Urinary bladder (tissue), 4 donors: ENCODE data around the gene WDFY4. TPM values are rescaled to one million over a fixed set of nuclear protein-coding genes. Genes with fewer than 3 reads are reported as not detected.

Source experiments
- DNase-seq: peaks from one replicate; pipeline ENCODE4 v3.0.0-alpha.2; 2015; ENCODE audit errors: extremely low spot score
- H3K27ac ChIP-seq: one replicate; pipeline ENCODE4 v1.5.1; 2013; ENCODE audit warnings: low read depth, mild to moderate bottlenecking, moderate library complexity
- H3K36me3 ChIP-seq: one replicate; pipeline ENCODE4 v1.6.1; 2013; ENCODE audit warnings: mild to moderate bottlenecking, moderate library complexity; ENCODE audit not compliant: insufficient read depth
- H3K4me1 ChIP-seq: one replicate; pipeline ENCODE4 v1.6.1; 2013; ENCODE audit warnings: mild to moderate bottlenecking, moderate library complexity; ENCODE audit not compliant: insufficient read depth
- H3K4me3 ChIP-seq: one replicate; pipeline ENCODE4 v1.5.1; 2013; ENCODE audit warnings: low read depth, low read length
- WGBS: extraction: QIAGEN DNeasy Blood & Tissue Kit; methylation state at CpG from one replicate; pipeline ENCODE4 v1.1.7; 2013; 5-methylcytosine and 5-hydroxymethylcytosine counted together
- polyA plus RNA-seq: library from polyadenylated mRNA; stranded (reverse); fragments of 200-250 nt; gene quantifications from one replicate; pipeline ENCODE4 v1.2.3, GENCODE V29; 2013
- total RNA-seq: library from RNA; depleted of rRNA; stranded (reverse); fragments of >200 nt; gene quantifications from one replicate; pipeline ENCODE4 v1.2.3, GENCODE V29; 2014
- donor health status: healthy with polysubstance abuse.
- donor health status: healthy.

The WDFY4 gene
- total and polyA plus RNA-seq, 2 donors = 2.0 to 4.9 TPM

- 93% methylated on average over 6 of the region's 6 CpGs for WGBS
- no peak overlapping the region for H3K4me3 ChIP-seq
- DNase-seq = no peak
These were observed 77.7 kb downstream of the WDFY4 start for GRCh38 chr10:48762064-48763042.

DNA sequence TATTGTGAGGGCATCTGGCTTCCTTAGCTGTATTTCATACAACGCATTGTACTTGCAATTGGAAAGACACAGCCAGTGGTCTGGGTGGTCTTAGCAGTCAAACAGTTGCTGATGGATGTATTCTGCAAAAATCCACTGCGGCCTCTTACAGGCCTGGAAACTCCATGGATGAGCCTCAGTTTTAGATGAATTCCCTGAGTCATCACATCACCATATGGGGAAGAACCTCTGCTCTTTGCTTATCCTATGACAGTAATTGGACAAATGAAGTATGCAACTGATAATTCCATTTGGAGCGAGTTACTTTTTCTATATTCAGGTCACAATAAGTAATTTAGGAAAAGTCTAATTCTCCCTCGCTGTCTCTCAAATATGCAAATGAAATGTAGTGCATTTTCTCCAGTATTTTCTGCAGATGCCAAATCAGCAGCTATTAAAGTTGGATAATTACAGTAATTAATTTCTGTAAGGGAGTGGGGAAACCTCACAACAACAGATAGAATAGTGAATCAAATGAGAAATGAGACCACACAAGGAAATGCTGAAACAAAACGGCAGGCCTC is 78.8 kb downstream of the WDFY4 start:
- no peak for DNase-seq
- Histone ChIP-seq H3K4me3 (no peak overlapping the region), H3K27ac (no peak overlapping the region), H3K36me3 (no peaks in the 10 kb centered on the region), H3K4me1 (no peaks in the 10 kb centered on the region)
- WGBS = 88% methylated on average over 5 of the region's 5 CpGs

More at GRCh38 chr10:48762064-48763042, 77.7 kb downstream of the WDFY4 start:
- H3K4me1 ChIP-seq = no peaks in the 10 kb centered on the region
- H3K27ac ChIP-seq = no peak overlapping the region
- no peaks in the 10 kb centered on the region for H3K36me3 ChIP-seq

DNA sequence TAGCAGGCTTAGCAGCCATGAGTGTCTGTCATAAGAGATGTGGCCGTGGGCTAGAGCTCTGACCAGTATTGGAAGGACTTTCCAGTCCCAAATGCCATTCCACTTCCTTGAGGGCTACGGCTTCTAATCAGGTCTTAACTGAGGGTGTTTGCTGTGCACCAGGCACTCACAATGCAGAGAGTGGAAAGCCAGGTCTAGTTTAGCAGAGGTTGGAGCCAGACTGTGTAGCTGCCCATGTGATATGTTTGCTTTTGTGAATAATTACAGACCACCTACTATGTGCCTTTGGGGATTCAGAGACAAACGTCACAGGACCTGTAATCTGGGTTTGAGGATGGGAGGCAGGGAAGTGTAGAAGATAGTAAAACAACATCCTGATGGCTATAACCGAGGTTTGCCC is 79.8 kb downstream of the WDFY4 start:
- WGBS = 84% methylated on average over 4 of the region's 4 CpGs

GRCh38 chr10:48765039-48765438 is 80.4 kb downstream of the WDFY4 start:
- 80% methylated on average over 1 of the region's 1 CpG for WGBS
- DNase-seq = no peak
- Histone ChIP-seq H3K27ac (no peak overlapping the region), H3K4me1 (no peaks in the 10 kb centered on the region), H3K4me3 (no peak overlapping the region), H3K36me3 (no peaks in the 10 kb centered on the region)

More for the DNA sequence above, 79.8 kb downstream of the WDFY4 start:
- H3K36me3 ChIP-seq = no peaks in the 10 kb centered on the region
- DNase-seq = no peak
- H3K27ac ChIP-seq = no peak overlapping the region
- no peaks in the 10 kb centered on the region for H3K4me1 ChIP-seq
- H3K4me3 ChIP-seq = no peak overlapping the region

GRCh38 chr10:48765527-48765926 is 80.9 kb downstream of the WDFY4 start:
- no peaks in the 10 kb centered on the region for H3K36me3 ChIP-seq

GRCh38 chr10:48767373-48768143 is 82.9 kb downstream of the WDFY4 start:
- no peak for DNase-seq
- H3K4me3 ChIP-seq = no peak overlapping the region
- H3K27ac ChIP-seq = no peak overlapping the region
- WGBS = 84% methylated on average over 4 of the region's 4 CpGs
- H3K36me3 ChIP-seq = no peaks in the 10 kb centered on the region
- no peaks in the 10 kb centered on the region for H3K4me1 ChIP-seq

More at GRCh38 chr10:48765527-48765926, 80.9 kb downstream of the WDFY4 start:
- Histone ChIP-seq H3K27ac (no peak overlapping the region), H3K4me1 (no peaks in the 10 kb centered on the region), H3K4me3 (no peak overlapping the region)
- WGBS = 77% methylated on average over 4 of the region's 4 CpGs
- DNase-seq = no peak

GRCh38 chr10:48768144-48768766 is 83.6 kb downstream of the WDFY4 start:
- 87% methylated on average over 14 of the region's 14 CpGs for WGBS

DNA sequence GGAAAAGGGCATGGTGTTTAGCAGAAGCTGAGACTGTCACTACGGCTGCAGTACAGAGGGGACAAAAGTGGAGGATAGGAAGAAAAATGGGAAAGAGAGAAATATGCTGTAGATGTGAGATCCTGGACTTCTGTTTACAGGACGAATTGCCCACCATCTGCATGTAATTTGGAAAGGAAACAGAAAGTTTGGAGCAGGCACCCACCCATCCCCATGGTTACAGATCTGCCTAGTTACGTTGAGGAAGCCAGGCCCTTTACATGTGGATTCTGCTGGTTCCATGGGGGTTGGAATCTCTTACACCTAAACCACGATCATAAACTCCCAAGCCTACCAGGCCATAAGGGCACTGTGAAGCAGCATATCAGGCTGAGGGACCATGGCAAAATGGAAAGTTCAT is 84.3 kb downstream of the WDFY4 start:
- Histone ChIP-seq H3K4me1 (no peaks in the 10 kb centered on the region), H3K4me3 (no peak overlapping the region), H3K27ac (no peak overlapping the region), H3K36me3 (no peaks in the 10 kb centered on the region)
- no peak for DNase-seq
- 76% methylated on average over 4 of the region's 4 CpGs for WGBS

More at GRCh38 chr10:48768144-48768766, 83.6 kb downstream of the WDFY4 start:
- Histone ChIP-seq H3K36me3 (no peaks in the 10 kb centered on the region), H3K4me1 (no peaks in the 10 kb centered on the region), H3K4me3 (no peak overlapping the region), H3K27ac (no peak overlapping the region)
- DNase-seq = no peak

DNA sequence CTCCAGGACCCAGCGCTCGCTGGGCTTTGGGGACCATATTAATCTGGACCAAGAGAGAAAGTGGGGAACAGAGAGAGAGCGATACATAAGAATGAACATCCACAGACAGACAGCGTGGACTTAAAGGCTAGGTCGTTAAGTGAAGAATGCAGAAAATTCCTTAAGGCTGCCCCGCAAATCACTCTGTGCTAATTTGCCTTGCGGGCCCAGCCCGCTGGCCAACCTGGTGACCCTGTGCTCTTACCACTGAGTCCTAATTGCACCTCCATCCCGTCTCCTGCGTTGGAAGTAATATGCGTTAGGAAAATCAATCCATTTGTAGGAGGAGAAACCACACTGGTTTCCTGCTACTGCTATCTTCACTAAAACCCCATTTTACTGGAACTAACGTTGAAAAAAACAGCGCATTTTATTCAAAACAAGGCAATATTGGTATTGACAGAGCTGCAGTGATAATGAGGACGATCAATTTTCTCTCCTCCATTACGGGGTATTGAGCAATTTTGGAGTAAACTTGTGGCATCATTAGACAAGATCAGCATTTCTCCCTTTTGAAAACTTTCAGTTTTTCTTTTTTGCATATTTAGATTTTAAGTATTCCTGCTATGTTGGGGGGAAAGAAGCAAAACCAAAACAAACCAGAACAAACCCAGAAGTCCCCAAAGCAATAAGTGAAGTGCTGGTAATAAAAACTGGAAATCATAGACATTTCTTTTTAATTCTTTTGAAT is 85.2 kb downstream of the WDFY4 start:
- no peak overlapping the region for H3K27ac ChIP-seq
- 85% methylated on average over 15 of the region's 15 CpGs for WGBS
- no peaks in the 10 kb centered on the region for H3K4me1 ChIP-seq
- H3K36me3 ChIP-seq = no peaks in the 10 kb centered on the region
- no peak for DNase-seq
- H3K4me3 ChIP-seq = no peak overlapping the region

DNA sequence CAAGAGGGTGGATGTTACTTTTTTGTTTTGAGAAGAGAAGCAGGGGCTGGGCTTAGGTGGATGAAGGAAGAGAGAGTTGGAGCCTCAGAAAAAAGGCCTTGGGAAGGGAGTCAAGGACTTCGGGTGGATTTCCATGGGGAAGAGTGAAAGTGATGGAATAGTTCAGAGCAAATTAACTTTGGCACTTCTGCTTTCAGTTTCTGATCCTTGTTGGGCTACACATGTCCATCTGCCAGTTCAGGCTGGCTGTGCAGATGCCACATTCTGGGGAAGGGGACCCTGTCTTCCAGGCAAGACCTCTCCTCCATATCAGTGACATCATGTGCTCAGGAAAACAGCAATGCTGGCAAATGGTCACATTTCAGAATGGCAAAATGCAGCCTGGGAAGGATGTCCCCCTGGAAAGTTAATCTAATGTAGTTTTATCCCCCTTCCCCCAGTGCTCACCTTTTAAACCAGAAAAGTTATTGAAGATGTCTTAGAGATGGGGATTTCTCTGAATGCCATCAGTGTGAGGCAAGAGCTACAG is 86.0 kb downstream of the WDFY4 start:
- Histone ChIP-seq H3K4me1 (no peaks in the 10 kb centered on the region), H3K36me3 (no peaks in the 10 kb centered on the region), H3K4me3 (no peak overlapping the region), H3K27ac (no peak overlapping the region)
- WGBS = 77% methylated on average over 1 of the region's 1 CpG
- DNase-seq = no peak

- Histone ChIP-seq H3K4me3 (no peak overlapping the region), H3K27ac (no peak overlapping the region), H3K36me3 (no peaks in the 10 kb centered on the region), H3K4me1 (no peaks in the 10 kb centered on the region)
- DNase-seq = no peak
- WGBS = 81% methylated on average over 4 of the region's 4 CpGs
These were observed 86.6 kb downstream of the WDFY4 start for GRCh38 chr10:48771234-48771633.

GRCh38 chr10:48772059-48772458 is 87.4 kb downstream of the WDFY4 start:
- Histone ChIP-seq H3K4me3 (no peak overlapping the region), H3K4me1 (no peaks in the 10 kb centered on the region), H3K27ac (no peak overlapping the region), H3K36me3 (no peaks in the 10 kb centered on the region)
- 89% methylated on average over 10 of the region's 10 CpGs for WGBS
- DNase-seq = no peak
